Mesendoderm (in vitro differentiated cells): ENCODE results near the gene NMNAT3.
A peak's percentile ranks its signal among the peaks of the same experiment; 100 is the strongest.

Source experiments
- DNase-seq: peaks from one replicate; pipeline ENCODE4 v3.0.0; 2013
- H2AK5ac ChIP-seq: 2 replicates; pipeline ENCODE4 v1.6.1; 2013; ENCODE audit warnings: low read length, inconsistent platforms
- H2BK120ac ChIP-seq: 2 replicates; pipeline ENCODE4 v1.6.1; 2013; ENCODE audit warnings: low read depth, mild to moderate bottlenecking, low read length, moderate library complexity, mixed read lengths
- H2BK15ac ChIP-seq: replicated peaks from 2 replicates; pipeline ENCODE4 v1.6.1; 2013; ENCODE audit warnings: low read depth, mild to moderate bottlenecking, moderate library complexity
- H2BK5ac ChIP-seq: 2 replicates; pipeline ENCODE4 v1.6.1; 2013; ENCODE audit warnings: low read length, inconsistent platforms
- H3K18ac ChIP-seq: 2 replicates; pipeline ENCODE4 v1.6.1; 2013; ENCODE audit warnings: mild to moderate bottlenecking, low read length, mixed read lengths
- H3K23ac ChIP-seq: one replicate; pipeline ENCODE4 v1.6.1; 2013; ENCODE audit warnings: low read length
- H3K27ac ChIP-seq: 2 replicates; pipeline ENCODE4 v1.5.1; 2013; ENCODE audit warnings: low read depth, mild to moderate bottlenecking, inconsistent platforms, low read length, moderate library complexity
- H3K27me3 ChIP-seq: 2 replicates; pipeline ENCODE4 v1.6.1; 2013; ENCODE audit warnings: low read length, control low read depth, mild to moderate bottlenecking, inconsistent platforms; ENCODE audit not compliant: insufficient read depth, poor library complexity
- H3K36me3 ChIP-seq: 2 replicates; pipeline ENCODE4 v1.6.1; 2013; ENCODE audit warnings: low read length, inconsistent platforms; ENCODE audit not compliant: control insufficient read depth, insufficient read depth
- H3K4ac ChIP-seq: one replicate; pipeline ENCODE4 v1.6.1; 2013; ENCODE audit warnings: low read depth, mild to moderate bottlenecking, low read length, moderate library complexity
- H3K4me1 ChIP-seq: 2 replicates; pipeline ENCODE4 v1.6.1; 2013; ENCODE audit warnings: low read depth, low read length, inconsistent platforms; ENCODE audit not compliant: control insufficient read depth
- H3K4me2 ChIP-seq: 2 replicates; pipeline ENCODE4 v1.6.1; 2013; ENCODE audit warnings: low read length
- H3K4me3 ChIP-seq: 2 replicates; pipeline ENCODE4 v1.5.1; 2013; ENCODE audit warnings: mild to moderate bottlenecking, low read length
- H3K56ac ChIP-seq: one replicate; pipeline ENCODE4 v1.6.1; 2013; ENCODE audit warnings: low read length
- H3K79me1 ChIP-seq: 2 replicates; pipeline ENCODE4 v1.6.1; 2013; ENCODE audit warnings: low read length, inconsistent platforms
- H3K79me2 ChIP-seq: 2 replicates; pipeline ENCODE4 v1.6.1; 2013; ENCODE audit warnings: mild to moderate bottlenecking, low read length; ENCODE audit not compliant: control insufficient read depth, insufficient read depth
- H3K9ac ChIP-seq: 2 replicates; pipeline ENCODE4 v1.6.1; 2013; ENCODE audit warnings: low read length, inconsistent platforms
- H4K5ac ChIP-seq: one replicate; pipeline ENCODE4 v1.6.1; 2013; ENCODE audit warnings: low read length
- H4K8ac ChIP-seq: one replicate; pipeline ENCODE4 v1.6.1; 2013; ENCODE audit warnings: low read depth, mild to moderate bottlenecking, control low read depth, low read length, moderate library complexity
- WGBS: extraction: QIAGEN DNeasy Blood & Tissue Kit; methylation state at CpG from one replicate; pipeline ENCODE4 v1.1.7; 2013; ENCODE audit warnings: low lambda C conversion rate, missing lambda C conversion rate; ENCODE audit not compliant: insufficient coverage; ENCODE audit errors: extremely low coverage; 5-methylcytosine and 5-hydroxymethylcytosine counted together

NMNAT3 gene

DNA sequence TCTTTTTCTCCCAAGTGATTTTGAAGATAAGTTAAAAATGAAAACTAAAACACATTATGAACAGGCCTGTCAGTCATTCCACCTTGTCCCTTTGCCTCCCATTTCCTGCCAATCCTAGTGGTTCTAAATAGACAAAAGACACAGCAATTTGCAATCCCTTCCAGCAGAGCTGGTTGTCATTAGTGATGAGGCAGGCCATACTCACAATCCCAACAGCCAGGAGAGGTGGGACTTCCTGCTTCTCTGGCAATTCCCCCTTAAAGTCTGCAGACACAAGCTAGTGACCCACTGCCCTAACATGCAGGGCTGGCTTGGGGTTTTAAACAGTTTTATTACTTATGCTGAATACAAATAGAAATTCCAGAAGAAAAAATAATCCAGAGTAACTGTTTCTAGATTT is 99.9 kb downstream of the NMNAT3 start:
- H3K27ac ChIP-seq: no peak overlapping the region
- H4K5ac ChIP-seq: no peak overlapping the region
- no peak overlapping the region for H3K4me3 ChIP-seq
- no peaks in the 10 kb centered on the region for H3K27me3 ChIP-seq
- H4K8ac ChIP-seq: no peak overlapping the region
- no peak overlapping the region for H2BK5ac ChIP-seq
- DNase-seq: peak; percentile 55
- H2AK5ac ChIP-seq: no peak overlapping the region
- no peak overlapping the region for H3K4ac ChIP-seq
- no peak overlapping the region for H3K56ac ChIP-seq
- H2BK120ac ChIP-seq: no peak overlapping the region
- H3K9ac ChIP-seq: no peak overlapping the region
- no peaks in the 10 kb centered on the region for H3K4me1 ChIP-seq
- no peaks in the 10 kb centered on the region for H3K36me3 ChIP-seq
- no peak overlapping the region for H3K18ac ChIP-seq
- H2BK15ac ChIP-seq: no peak overlapping the region
- H3K23ac ChIP-seq: no peak overlapping the region
- H3K79me1 ChIP-seq: no peaks in the 10 kb centered on the region
- no peaks in the 10 kb centered on the region for H3K79me2 ChIP-seq
- no peak overlapping the region for H3K4me2 ChIP-seq

DNA sequence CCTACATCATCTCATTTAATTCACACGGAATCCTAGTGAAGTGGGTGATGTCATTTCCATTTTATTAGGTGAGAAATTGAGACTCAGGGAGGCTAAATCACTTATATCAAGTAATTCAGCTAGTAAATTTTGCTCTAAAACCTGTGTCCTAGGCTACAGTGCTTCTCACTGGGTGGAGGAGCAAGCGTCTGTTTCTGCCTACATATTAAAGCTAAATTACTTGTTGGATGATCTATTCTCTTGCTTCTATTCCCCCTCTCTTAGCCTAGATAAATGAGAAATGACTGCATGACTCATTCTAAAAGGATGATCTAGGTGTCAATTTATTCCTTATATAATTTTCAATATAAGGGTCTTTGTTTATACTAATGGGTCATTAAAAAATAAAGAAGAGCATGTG is 100.4 kb downstream of the NMNAT3 start:
- no peak overlapping the region for H3K4me3 ChIP-seq
- H2BK120ac ChIP-seq: no peak overlapping the region
- H3K23ac ChIP-seq: no peak overlapping the region
- no peak overlapping the region for H2BK15ac ChIP-seq
- H3K4ac ChIP-seq: no peak overlapping the region
- no peak overlapping the region for H4K8ac ChIP-seq
- no peak overlapping the region for H2AK5ac ChIP-seq
- H3K9ac ChIP-seq: no peak overlapping the region
- no peaks in the 10 kb centered on the region for H3K79me1 ChIP-seq
- no peaks in the 10 kb centered on the region for H3K27me3 ChIP-seq
- H3K4me2 ChIP-seq: no peak overlapping the region
- WGBS: no CpG with 5 or more reads among the region's 2 CpGs
- H3K36me3 ChIP-seq: no peaks in the 10 kb centered on the region
- H4K5ac ChIP-seq: no peak overlapping the region
- H3K56ac ChIP-seq: no peak overlapping the region
- DNase-seq: no peak
- no peak overlapping the region for H3K18ac ChIP-seq
- no peaks in the 10 kb centered on the region for H3K4me1 ChIP-seq
- no peak overlapping the region for H3K27ac ChIP-seq
- no peak overlapping the region for H2BK5ac ChIP-seq
- H3K79me2 ChIP-seq: no peaks in the 10 kb centered on the region

DNA sequence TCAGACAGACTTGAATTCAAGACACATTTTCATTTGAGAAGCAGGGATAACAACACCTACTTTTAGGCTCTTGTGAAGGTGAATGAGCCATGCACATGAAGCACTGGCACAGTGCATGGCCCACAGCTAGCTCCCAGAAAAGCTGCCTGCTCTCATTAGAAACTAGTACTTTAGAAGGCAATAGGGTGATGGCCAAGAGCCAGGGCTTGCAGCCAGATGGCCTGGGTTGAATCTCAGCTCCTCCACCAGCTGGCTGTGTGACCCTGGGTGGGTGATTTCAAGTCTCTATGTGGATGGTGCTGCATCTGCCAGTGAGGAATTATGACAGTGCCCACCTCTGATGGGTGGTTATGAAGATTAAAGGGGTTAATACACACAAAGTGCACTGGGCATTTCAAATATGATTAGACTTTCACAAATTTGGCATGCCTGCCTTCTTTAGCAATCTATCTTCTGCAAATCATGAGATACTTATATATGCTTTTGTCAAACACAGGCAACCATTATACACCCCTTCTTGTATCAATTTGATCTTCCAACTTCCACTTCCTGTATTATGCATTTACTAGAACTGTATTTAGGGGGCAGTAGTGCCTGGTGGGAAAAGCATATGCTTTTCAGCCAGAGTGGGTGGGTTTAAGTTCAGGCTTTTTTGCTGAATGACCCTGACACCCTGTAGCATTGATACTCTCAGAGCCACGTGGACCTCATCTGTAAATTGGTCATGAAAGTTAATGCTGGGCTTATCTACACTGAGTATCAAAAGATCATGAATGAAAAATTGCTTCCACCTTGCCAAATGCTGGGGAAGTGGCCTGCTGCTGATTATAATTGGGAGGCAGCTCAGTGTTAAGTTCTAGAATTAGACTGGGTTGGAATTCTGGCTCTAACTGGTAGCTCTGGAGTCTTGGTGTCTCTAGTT is 103.5 kb downstream of the NMNAT3 start:
- Histone ChIP-seq H3K36me3 (no peaks in the 10 kb centered on the region), H3K79me1 (no peaks in the 10 kb centered on the region), H3K27ac (no peak overlapping the region), H3K4me1 (no peaks in the 10 kb centered on the region), H2BK5ac (no peak overlapping the region), H2AK5ac (no peak overlapping the region), H2BK15ac (no peak overlapping the region), H3K56ac (no peak overlapping the region), H2BK120ac (no peak overlapping the region), H3K9ac (no peak overlapping the region), H3K27me3 (no peaks in the 10 kb centered on the region), H3K23ac (no peak overlapping the region), H3K4me3 (no peak overlapping the region), H3K4ac (no peak overlapping the region), H3K4me2 (no peak overlapping the region), H4K8ac (no peak overlapping the region), H3K18ac (no peak overlapping the region), H4K5ac (no peak overlapping the region), H3K79me2 (no peaks in the 10 kb centered on the region)
- DNase-seq: no peak
- WGBS: no CpG with 5 or more reads among the region's 1 CpG

DNA sequence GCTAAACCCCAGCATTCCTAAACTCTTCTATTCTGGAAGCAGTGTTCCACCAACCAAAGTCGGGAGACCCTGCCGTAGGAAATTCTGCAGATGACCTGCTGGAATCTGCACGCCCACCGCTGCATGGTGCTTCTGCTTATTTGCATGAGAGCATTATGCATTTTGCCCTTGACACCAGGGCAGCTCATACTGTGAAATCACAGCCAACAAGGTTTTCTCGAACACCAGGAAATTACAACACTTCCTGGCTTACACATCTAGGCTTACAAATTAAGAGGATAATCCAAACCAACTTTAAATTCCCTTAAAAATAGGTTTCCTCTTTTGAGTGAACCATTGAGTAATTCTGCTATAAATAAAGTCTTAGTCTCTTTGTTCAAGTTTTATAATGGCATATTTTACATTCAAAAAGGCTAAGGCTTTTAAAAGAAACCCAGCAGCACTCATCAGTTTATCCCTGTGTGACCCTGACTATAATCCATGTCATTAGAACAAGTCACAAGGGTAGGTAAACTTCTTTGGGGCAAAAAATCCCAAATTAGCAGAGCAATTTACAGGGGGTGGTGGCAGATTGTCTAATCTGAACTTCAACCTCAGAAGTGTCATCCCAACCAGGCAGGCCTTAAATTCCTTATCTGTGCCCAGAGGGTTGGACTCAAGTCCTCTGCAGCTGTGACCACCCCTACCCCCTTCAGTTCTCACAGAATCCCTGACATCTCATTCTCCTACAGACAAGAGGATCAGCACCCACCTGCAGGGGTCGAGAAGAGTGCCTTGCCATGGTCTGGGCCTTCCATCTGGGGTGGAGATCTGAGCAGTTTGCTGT is 104.7 kb downstream of the NMNAT3 start:
- H3K4me2 ChIP-seq: no peak overlapping the region
- no peaks in the 10 kb centered on the region for H3K79me1 ChIP-seq
- H3K27ac ChIP-seq: no peak overlapping the region
- DNase-seq: no peak
- no peaks in the 10 kb centered on the region for H3K4me1 ChIP-seq
- no peak overlapping the region for H3K9ac ChIP-seq
- H3K56ac ChIP-seq: no peak overlapping the region
- H4K5ac ChIP-seq: no peak overlapping the region
- no peak overlapping the region for H4K8ac ChIP-seq
- no peak overlapping the region for H3K18ac ChIP-seq
- no peak overlapping the region for H2BK5ac ChIP-seq
- no peaks in the 10 kb centered on the region for H3K27me3 ChIP-seq
- H2BK15ac ChIP-seq: no peak overlapping the region
- H3K23ac ChIP-seq: no peak overlapping the region
- no peak overlapping the region for H3K4ac ChIP-seq
- H3K36me3 ChIP-seq: no peaks in the 10 kb centered on the region
- H3K79me2 ChIP-seq: no peaks in the 10 kb centered on the region
- H2AK5ac ChIP-seq: no peak overlapping the region
- WGBS: no CpG with 5 or more reads among the region's 6 CpGs
- no peak overlapping the region for H2BK120ac ChIP-seq
- no peak overlapping the region for H3K4me3 ChIP-seq

DNA sequence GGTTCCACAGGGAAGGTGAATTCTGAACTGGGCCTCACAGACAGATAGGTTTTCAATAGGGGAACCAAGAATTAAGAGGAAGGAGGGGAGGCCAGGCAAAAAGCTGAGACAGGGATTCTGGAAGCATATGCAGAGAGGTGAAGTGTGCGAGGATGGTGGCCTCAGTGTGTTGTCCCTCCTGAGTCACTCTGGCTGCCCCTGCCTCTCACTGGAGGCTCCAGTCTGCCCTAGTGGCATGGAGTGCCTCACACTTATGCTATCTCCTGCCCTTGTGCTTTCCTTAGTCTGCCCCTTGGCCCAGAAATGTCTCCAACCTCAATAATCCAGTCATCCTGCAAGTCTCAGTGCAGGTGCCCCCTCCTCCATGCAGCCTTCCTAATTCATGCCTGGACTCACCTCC is 106.1 kb downstream of the NMNAT3 start:
- H3K4me1 ChIP-seq: no peaks in the 10 kb centered on the region
- H3K36me3 ChIP-seq: no peaks in the 10 kb centered on the region
- no peak overlapping the region for H3K9ac ChIP-seq
- H2BK120ac ChIP-seq: no peak overlapping the region
- no peak overlapping the region for H3K4ac ChIP-seq
- DNase-seq: no peak
- H3K27ac ChIP-seq: no peak overlapping the region
- H3K56ac ChIP-seq: no peak overlapping the region
- H3K27me3 ChIP-seq: no peaks in the 10 kb centered on the region
- H3K4me2 ChIP-seq: no peak overlapping the region
- no peak overlapping the region for H3K18ac ChIP-seq
- H2BK15ac ChIP-seq: no peak overlapping the region
- WGBS: no CpG with 5 or more reads among the region's 1 CpG
- no peak overlapping the region for H4K5ac ChIP-seq
- no peaks in the 10 kb centered on the region for H3K79me2 ChIP-seq
- no peak overlapping the region for H4K8ac ChIP-seq
- H2AK5ac ChIP-seq: no peak overlapping the region
- no peak overlapping the region for H2BK5ac ChIP-seq
- no peak overlapping the region for H3K23ac ChIP-seq
- no peaks in the 10 kb centered on the region for H3K79me1 ChIP-seq
- H3K4me3 ChIP-seq: no peak overlapping the region
